ENCODE measurements around the gene SH3PXD2A. TPM values are rescaled to one million over a fixed set of nuclear protein-coding genes. Genes with fewer than 3 reads are reported as not detected.
A peak's percentile ranks its signal among the peaks of the same experiment; 100 is the strongest.

The SH3PXD2A gene
- total and polyA plus RNA-seq, 9 of the 15 experiments (the other 6 are each of a cell fraction or from before 2014, with no cell fraction given): 0.41 to 9.3 (median 2.5) TPM

DNA sequence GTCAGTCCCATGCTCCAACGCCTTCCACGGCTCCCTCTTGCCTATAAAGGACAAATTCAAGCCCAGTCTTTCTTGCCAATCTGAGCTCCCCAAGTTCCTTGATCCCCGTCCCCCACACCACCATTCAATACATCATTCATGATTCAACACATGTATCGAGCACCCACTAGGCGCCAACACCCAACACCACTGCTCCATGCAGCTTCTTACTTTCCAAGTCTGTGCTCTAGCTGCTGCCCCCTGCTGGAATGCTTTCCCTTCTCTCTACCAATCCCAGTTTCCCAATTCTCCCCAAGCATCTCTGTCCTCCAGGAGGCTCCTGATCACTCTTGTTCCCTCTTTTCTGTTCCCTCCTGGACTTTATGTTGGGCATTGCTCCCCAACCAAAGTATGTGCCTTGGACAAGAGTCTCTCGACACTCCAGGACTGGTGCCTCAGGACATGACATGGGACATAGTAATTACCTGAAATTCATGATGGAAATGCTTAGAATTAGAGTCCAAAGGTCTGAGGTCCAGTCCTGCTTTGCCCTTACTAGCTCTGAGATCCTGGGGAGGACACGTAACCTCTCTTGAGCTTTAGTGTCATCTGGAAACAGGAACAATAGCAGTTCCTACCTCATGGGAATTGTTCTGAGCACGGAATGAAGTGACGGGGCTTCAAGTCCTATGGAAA lies 189.2 kb downstream of the SH3PXD2A start:
- Histone ChIP-seq H3K36me3 (ENCODE audit: control insufficient read depth, insufficient read depth, low read length) (peaks cover 10% of the 10 kb centered on the region; the same call in 1 of the 3 replicates), H3K27ac (ENCODE audit: extremely low read depth, low read depth, low read length) (no peak overlapping the region), H3K79me2 (ENCODE audit: control insufficient read depth, insufficient read depth, low read length) (peaks cover 36% of the 10 kb centered on the region), H3K9me1 (ENCODE audit: control insufficient read depth, insufficient read depth, low read length) (no peaks in the 10 kb centered on the region), H3K27me3 (ENCODE audit: control insufficient read depth in 2 of 2, insufficient read depth in 2 of 2, low read length in 2 of 2) (no peaks in the 10 kb centered on the region), H3K4me3 (no peak overlapping the region), H3K9ac (ENCODE audit: insufficient read depth in 1 of 2, low read depth in 2 of 2, low read length in 2 of 2) (0 out of 4 replicates have a peak overlapping the region, but pooled peaks of 1 of the 2 experiments have one; percentile 93), H3K4me2 (ENCODE audit: insufficient read depth, low read length) (no peak overlapping the region), H4K20me1 (replicated peaks; ENCODE audit: control insufficient read depth, insufficient read depth, low read length) (no peaks in the 10 kb centered on the region), H3K9me3 (replicated peaks; ENCODE audit: control insufficient read depth, insufficient read depth, low read depth, low read length) (no peaks in the 10 kb centered on the region), H2AFZ (ENCODE audit: low read depth, low read length) (no peak overlapping the region), H3K4me1 (replicated peaks in 1 of 2; ENCODE audit: control insufficient read depth in 2 of 2, insufficient read depth in 2 of 2, low read length in 2 of 2) (peaks cover 14 to 36% of the 10 kb centered on the region in 2 experiments)
- peak; percentile 33 to 57 (median 45) for DNase-seq (ENCODE audit: extremely low read depth in 1 of 4, low spot score in 3 of 4)
- BruUV-seq (replicated peaks): no TSS peak
- intact Hi-C loops (cut with micrococcal nuclease): loop anchor here (5.0 kb wide), 1 partner anchor 49 kb away; no protein-coding TSS in a partner anchor
- peak; percentile 41; the same call in 2 of the 3 replicates for ATAC-seq
- FAIRE-seq: no peak
- 76% methylated on average over 8 of the region's 9 CpGs for WGBS (ENCODE audit: insufficient coverage, low coverage, missing lambda C conversion rate)
- ChIA-PET POLR2A (interaction anchor here (1.2 kb wide), 1 partner anchor 9 kb away, joined by 5 read pairs; no protein-coding TSS in a partner anchor), CTCF (ENCODE audit: low intra/inter-chr PET ratio) (interaction anchor here (0.6 kb wide), 1 partner anchor 65 kb away, joined by 4 read pairs; no protein-coding TSS in a partner anchor)
- in situ Hi-C loops (cut with MboI): no loop called here
- TF ChIP-seq, protein P1, sequence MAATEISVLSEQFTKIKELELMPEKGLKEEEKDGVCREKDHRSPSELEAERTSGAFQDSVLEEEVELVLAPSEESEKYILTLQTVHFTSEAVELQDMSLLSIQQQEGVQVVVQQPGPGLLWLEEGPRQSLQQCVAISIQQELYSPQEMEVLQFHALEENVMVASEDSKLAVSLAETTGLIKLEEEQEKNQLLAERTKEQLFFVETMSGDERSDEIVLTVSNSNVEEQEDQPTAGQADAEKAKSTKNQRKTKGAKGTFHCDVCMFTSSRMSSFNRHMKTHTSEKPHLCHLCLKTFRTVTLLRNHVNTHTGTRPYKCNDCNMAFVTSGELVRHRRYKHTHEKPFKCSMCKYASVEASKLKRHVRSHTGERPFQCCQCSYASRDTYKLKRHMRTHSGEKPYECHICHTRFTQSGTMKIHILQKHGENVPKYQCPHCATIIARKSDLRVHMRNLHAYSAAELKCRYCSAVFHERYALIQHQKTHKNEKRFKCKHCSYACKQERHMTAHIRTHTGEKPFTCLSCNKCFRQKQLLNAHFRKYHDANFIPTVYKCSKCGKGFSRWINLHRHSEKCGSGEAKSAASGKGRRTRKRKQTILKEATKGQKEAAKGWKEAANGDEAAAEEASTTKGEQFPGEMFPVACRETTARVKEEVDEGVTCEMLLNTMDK (IDR thresholded peaks at IDR 0.05; ENCODE audit: borderline replicate concordance, insufficient read depth, low read depth, low read length, poor library complexity, severe bottlenecking): peak; percentile 54
- TF ChIP-seq, protein P2, sequence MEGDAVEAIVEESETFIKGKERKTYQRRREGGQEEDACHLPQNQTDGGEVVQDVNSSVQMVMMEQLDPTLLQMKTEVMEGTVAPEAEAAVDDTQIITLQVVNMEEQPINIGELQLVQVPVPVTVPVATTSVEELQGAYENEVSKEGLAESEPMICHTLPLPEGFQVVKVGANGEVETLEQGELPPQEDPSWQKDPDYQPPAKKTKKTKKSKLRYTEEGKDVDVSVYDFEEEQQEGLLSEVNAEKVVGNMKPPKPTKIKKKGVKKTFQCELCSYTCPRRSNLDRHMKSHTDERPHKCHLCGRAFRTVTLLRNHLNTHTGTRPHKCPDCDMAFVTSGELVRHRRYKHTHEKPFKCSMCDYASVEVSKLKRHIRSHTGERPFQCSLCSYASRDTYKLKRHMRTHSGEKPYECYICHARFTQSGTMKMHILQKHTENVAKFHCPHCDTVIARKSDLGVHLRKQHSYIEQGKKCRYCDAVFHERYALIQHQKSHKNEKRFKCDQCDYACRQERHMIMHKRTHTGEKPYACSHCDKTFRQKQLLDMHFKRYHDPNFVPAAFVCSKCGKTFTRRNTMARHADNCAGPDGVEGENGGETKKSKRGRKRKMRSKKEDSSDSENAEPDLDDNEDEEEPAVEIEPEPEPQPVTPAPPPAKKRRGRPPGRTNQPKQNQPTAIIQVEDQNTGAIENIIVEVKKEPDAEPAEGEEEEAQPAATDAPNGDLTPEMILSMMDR (IDR thresholded peaks at IDR 0.05 in 2 of 3, conservative IDR thresholded peaks at IDR 0.05 in 1 of 3; ENCODE audit: insufficient read depth in 2 of 3, low read depth in 1 of 3, low read length in 3 of 3): peak; percentile 56 to 72 (median 64)
- TF ChIP-seq NCOA6 (IDR thresholded peaks at IDR 0.05) (no peak), SMC3 (conservative IDR thresholded peaks at IDR 0.05; ENCODE audit: insufficient read depth, low read depth, low read length) (0 out of 2 replicates have a peak, but pooled peaks have one; percentile 14), JUNB (CRISPR knock-in tag; conservative IDR thresholded peaks at IDR 0.05) (no peak), EHMT2 (IDR thresholded peaks at IDR 0.05) (peak; percentile 77), TEAD4 (IDR thresholded peaks at IDR 0.05; ENCODE audit: low read length) (0 out of 2 replicates have a peak, but pooled peaks have one; percentile 8), TEAD4 (CRISPR knock-in tag; IDR thresholded peaks at IDR 0.05; ENCODE audit: borderline replicate concordance) (no peak), RAD21 (CRISPR knock-in tag; conservative IDR thresholded peaks at IDR 0.05 in 1 of 2, IDR thresholded peaks at IDR 0.05 in 1 of 2) (peak in 1 of 2 experiments; percentile 46; a peak in 2 of 4 replicates), RCOR1 (IDR thresholded peaks at IDR 0.05; ENCODE audit: borderline replicate concordance in 1 of 2, low read depth in 2 of 2, low read length in 2 of 2) (no peak)

Data from K562 (cell line).